NCI-H1417 (cell line): ENCODE measurements around the gene ZFP36L2.

ENCODE experiments used
- DNase-seq, 3 experiments: peaks; one replicate each; lab custom pipeline; 2025; lab: John Stamatoyannopoulos, UW

ZFP36L2 gene

GRCh38 chr2:43226558-43226954 is at the start of gene ZFP36L2:
TSS of gene ZFP36L2 (minus strand) at chr2:43226606. CDS start at chr2:43226315, 291 bp downstream.
- peak; percentile 98 for DNase-seq

GRCh38 chr2:43274721-43275120 is 48.3 kb upstream of the ZFP36L2 start:
- DNase-seq, result no peak

GRCh38 chr2:43274055-43274454 is 47.6 kb upstream of the ZFP36L2 start:
- no peak for DNase-seq

- DNase-seq, result no peak
Observed at GRCh38 chr2:43273529-43273928, 47.1 kb upstream of the ZFP36L2 start.

- no peak for DNase-seq
Observed at GRCh38 chr2:43270930-43271615, 44.7 kb upstream of the ZFP36L2 start.

- DNase-seq, result no peak
Observed at GRCh38 chr2:43270461-43270860, 44.1 kb upstream of the ZFP36L2 start.

- no peak for DNase-seq
Observed at GRCh38 chr2:43269706-43270105, 43.3 kb upstream of the ZFP36L2 start.

- peak; percentile 76 to 96 (median 87) for DNase-seq
Observed at GRCh38 chr2:43269074-43269572, 42.7 kb upstream of the ZFP36L2 start.

- DNase-seq, result no peak
Observed at GRCh38 chr2:43268066-43268953, 41.9 kb upstream of the ZFP36L2 start.

- DNase-seq, result no peak
Observed at GRCh38 chr2:43267381-43267780, 41.0 kb upstream of the ZFP36L2 start.

GRCh38 chr2:43266711-43267111 is 40.3 kb upstream of the ZFP36L2 start:
- DNase-seq, result no peak

- DNase-seq, result no peak
Observed at GRCh38 chr2:43265421-43265820, 39.0 kb upstream of the ZFP36L2 start.

- DNase-seq, result no peak
Observed at GRCh38 chr2:43265001-43265400, 38.6 kb upstream of the ZFP36L2 start.

- no peak for DNase-seq
Observed at GRCh38 chr2:43262951-43263350, 36.5 kb upstream of the ZFP36L2 start.

GRCh38 chr2:43262239-43262638 is 35.8 kb upstream of the ZFP36L2 start:
- DNase-seq, result no peak

GRCh38 chr2:43259512-43259911 is 33.1 kb upstream of the ZFP36L2 start:
- no peak for DNase-seq

- no peak for DNase-seq
Observed at GRCh38 chr2:43258547-43259156, 32.2 kb upstream of the ZFP36L2 start.

GRCh38 chr2:43255296-43255910 is 29.0 kb upstream of the ZFP36L2 start:
- peak; percentile 42 to 92 (median 56) for DNase-seq

GRCh38 chr2:43254331-43254730 is 27.9 kb upstream of the ZFP36L2 start:
- DNase-seq, result no peak

- no peak for DNase-seq
Observed at GRCh38 chr2:43251171-43251731, 24.8 kb upstream of the ZFP36L2 start.

GRCh38 chr2:43250015-43250414 is 23.6 kb upstream of the ZFP36L2 start:
- no peak for DNase-seq

GRCh38 chr2:43248621-43249020 is 22.2 kb upstream of the ZFP36L2 start:
- no peak for DNase-seq
